Measurements from ENCODE around the gene CRYBG3.
A peak's percentile ranks its signal among the peaks of the same experiment; 100 is the strongest.

Gene CRYBG3

GRCh38 chr3:97975466-97975865, 153.7 kb downstream of the CRYBG3 start:
- H3K27ac ChIP-seq = no peak overlapping the region
- TF ChIP-seq CTCF (conservative IDR thresholded peaks at IDR 0.05) = 0 out of 2 replicates have a peak, but pooled peaks have one; percentile 13

GRCh38 chr3:97979610-97980009, 157.8 kb downstream of the CRYBG3 start:
- no peak for TF ChIP-seq CTCF (conservative IDR thresholded peaks at IDR 0.05)
- H3K27ac ChIP-seq = no peak overlapping the region

GRCh38 chr3:97981886-97982285, 160.1 kb downstream of the CRYBG3 start:
- TF ChIP-seq CTCF (conservative IDR thresholded peaks at IDR 0.05) = no peak
- H3K27ac ChIP-seq = no peak overlapping the region; the same call in 1 of the 2 replicates

- H3K27ac ChIP-seq = no peak overlapping the region
- TF ChIP-seq CTCF (conservative IDR thresholded peaks at IDR 0.05) = no peak
Observed at GRCh38 chr3:97983933-97984491, 162.2 kb downstream of the CRYBG3 start.

- H3K27ac ChIP-seq = no peak overlapping the region
Observed at GRCh38 chr3:97987306-97987705, 165.5 kb downstream of the CRYBG3 start.

GRCh38 chr3:97988784-97989568, 167.2 kb downstream of the CRYBG3 start:
- no peak for TF ChIP-seq CTCF (conservative IDR thresholded peaks at IDR 0.05)
- H3K27ac ChIP-seq = no peak overlapping the region

More at GRCh38 chr3:97987306-97987705, 165.5 kb downstream of the CRYBG3 start:
- no peak for TF ChIP-seq CTCF (conservative IDR thresholded peaks at IDR 0.05)

- no peak overlapping the region for H3K27ac ChIP-seq
- no peak for TF ChIP-seq CTCF (conservative IDR thresholded peaks at IDR 0.05)
Observed at GRCh38 chr3:97990624-97991292, 168.9 kb downstream of the CRYBG3 start.
